Measurements from ENCODE around the gene ITGAX. TPM values are rescaled to one million over a fixed set of nuclear protein-coding genes. Genes with fewer than 3 reads are reported as not detected.

The ITGAX gene
- total and polyA plus RNA-seq, 10 of the 15 experiments (the other 5 are each of a cell fraction or from before 2014, with no cell fraction given), result 1.6 to 37.9 (median 17.9) TPM

DNA sequence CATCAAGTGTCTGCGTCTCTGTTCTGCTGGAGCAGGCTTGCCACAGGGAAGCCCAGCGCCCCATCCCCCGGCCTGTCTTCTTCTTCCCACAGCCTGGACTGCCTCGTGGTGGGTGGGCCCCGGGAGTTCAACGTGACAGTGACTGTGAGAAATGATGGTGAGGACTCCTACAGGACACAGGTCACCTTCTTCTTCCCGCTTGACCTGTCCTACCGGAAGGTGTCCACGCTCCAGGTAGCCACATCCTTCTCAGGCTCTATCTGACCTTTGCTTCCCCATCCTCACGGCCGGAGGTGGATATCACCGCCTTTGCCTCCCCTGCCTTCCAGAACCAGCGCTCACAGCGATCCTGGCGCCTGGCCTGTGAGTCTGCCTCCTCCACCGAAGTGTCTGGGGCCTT, 29.8 kb upstream of the ITGAX start:
- Histone ChIP-seq H3K4me1 (ENCODE audit: control insufficient read depth, insufficient read depth, low read length) (peaks cover 3% of the 10 kb centered on the region; the same call in 1 of the 2 replicates), H3K79me2 (ENCODE audit: control insufficient read depth, insufficient read depth, low read length) (no peaks in the 10 kb centered on the region), H3K27ac (ENCODE audit: control insufficient read depth, insufficient read depth) (no peak overlapping the region), H3K9me3 (replicated peaks; ENCODE audit: control insufficient read depth, insufficient read depth, low read length) (peaks cover 10% of the 10 kb centered on the region; the same call in 2 of the 3 replicates), H2AFZ (ENCODE audit: control insufficient read depth, low read depth, low read length) (no peak overlapping the region), H3K27me3 (replicated peaks in 1 of 2; ENCODE audit: control insufficient read depth in 2 of 2, insufficient read depth in 2 of 2, low read length in 1 of 2) (no peaks in the 10 kb centered on the region; a peak in 1 of 4 replicates), H3K9ac (ENCODE audit: control insufficient read depth, insufficient read depth, low read length) (no peak overlapping the region), H3K36me3 (ENCODE audit: control insufficient read depth in 2 of 2, insufficient read depth in 2 of 2, low read length in 1 of 2) (no peaks in the 10 kb centered on the region; a peak in 1 of 4 replicates), H3K4me3 (no peak overlapping the region), H4K20me1 (ENCODE audit: control insufficient read depth, insufficient read depth) (no peaks in the 10 kb centered on the region), H3K4me2 (ENCODE audit: control insufficient read depth, insufficient read depth) (no peak overlapping the region)
- POLR2A ChIA-PET, result no interaction called here
- SMC1A ChIA-PET (ENCODE audit: uncharacterized antibody, unreplicated experiment), result no interaction called here
- in situ Hi-C loops (cut with MboI), result no loop called here
- 61% methylated on average over 16 of the region's 16 CpGs for WGBS (ENCODE audit: insufficient coverage, insufficient replicate concordance, low lambda C conversion rate, missing lambda C conversion rate)
- CTCF ChIA-PET, result no interaction called here
- no peak for DNase-seq (ENCODE audit: low read depth, low spot score)
- intact Hi-C loops (cut with micrococcal nuclease; ENCODE audit: unreplicated experiment), result no loop called here
- RAD21 ChIA-PET (ENCODE audit: unreplicated experiment), result no interaction called here
- FAIRE-seq, result no peak
- no peak for ATAC-seq
- no TSS peak for BruUV-seq (replicated peaks)
- TF ChIP-seq RUNX3 (IDR thresholded peaks at IDR 0.05; ENCODE audit: low read length) (no peak), LARP7 (IDR thresholded peaks at IDR 0.05) (no peak)

DNA sequence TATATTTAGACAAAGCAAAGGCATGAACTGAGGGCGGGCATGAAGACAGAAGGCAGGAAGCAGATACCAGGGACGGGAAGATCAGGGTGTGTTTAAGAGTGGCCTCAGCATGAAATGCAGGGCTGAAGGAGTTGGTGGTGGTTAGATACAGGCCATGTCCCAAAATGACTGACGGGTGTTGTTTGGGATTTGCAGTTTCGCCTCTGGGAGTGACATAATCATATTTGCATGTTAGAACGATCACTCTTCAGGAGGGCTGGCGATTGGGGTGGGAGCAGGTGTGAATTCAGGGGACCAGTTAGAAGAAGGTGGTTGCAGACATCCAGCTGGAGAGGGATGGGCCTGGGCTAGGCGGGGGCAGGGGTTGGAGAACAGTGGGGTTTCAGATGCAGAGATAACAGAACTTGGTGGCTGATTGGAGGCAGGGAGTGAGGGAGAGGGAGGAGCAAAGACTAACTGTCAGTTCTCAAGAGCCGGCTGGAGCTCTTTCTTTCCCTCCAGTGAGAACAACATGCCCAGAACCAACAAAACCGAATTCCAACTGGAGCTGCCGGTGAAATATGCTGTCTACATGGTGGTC, 27.2 kb upstream of the ITGAX start:
- POLR2A ChIA-PET, result interaction anchor here (1.0 kb wide), 1 partner anchor 186 kb away, joined by 3 read pairs; no protein-coding TSS in a partner anchor
- Histone ChIP-seq H3K27me3 (replicated peaks in 1 of 2; ENCODE audit: control insufficient read depth in 2 of 2, insufficient read depth in 2 of 2, low read length in 1 of 2) (no peaks in the 10 kb centered on the region), H4K20me1 (ENCODE audit: control insufficient read depth, insufficient read depth) (no peaks in the 10 kb centered on the region), H3K36me3 (ENCODE audit: control insufficient read depth in 2 of 2, insufficient read depth in 2 of 2, low read length in 1 of 2) (no peaks in the 10 kb centered on the region), H2AFZ (ENCODE audit: control insufficient read depth, low read depth, low read length) (no peak overlapping the region), H3K27ac (ENCODE audit: control insufficient read depth, insufficient read depth) (no peak overlapping the region), H3K4me1 (ENCODE audit: control insufficient read depth, insufficient read depth, low read length) (peaks cover 3% of the 10 kb centered on the region; the same call in 1 of the 2 replicates), H3K4me3 (no peak overlapping the region), H3K9me3 (replicated peaks; ENCODE audit: control insufficient read depth, insufficient read depth, low read length) (no peaks in the 10 kb centered on the region), H3K9ac (ENCODE audit: control insufficient read depth, insufficient read depth, low read length) (no peak overlapping the region), H3K4me2 (ENCODE audit: control insufficient read depth, insufficient read depth) (no peak overlapping the region), H3K79me2 (ENCODE audit: control insufficient read depth, insufficient read depth, low read length) (no peaks in the 10 kb centered on the region)
- SMC1A ChIA-PET (ENCODE audit: uncharacterized antibody, unreplicated experiment), result no interaction called here
- no TSS peak for BruUV-seq (replicated peaks)
- RAD21 ChIA-PET (ENCODE audit: unreplicated experiment), result interaction anchor here (0.6 kb wide), 1 partner anchor 154 kb away, joined by 3 read pairs; no protein-coding TSS in a partner anchor
- CTCF ChIA-PET, result interaction anchor here (0.6 to 0.9 kb wide), 3 partner anchors 48 to 228 kb away, joined by 3 to 5 read pairs (median 3); no protein-coding TSS in a partner anchor
- FAIRE-seq (no peak), ATAC-seq (peak; percentile 59), DNase-seq (ENCODE audit: low read depth, low spot score) (no peak)
- intact Hi-C loops (cut with micrococcal nuclease; ENCODE audit: unreplicated experiment), result no loop called here
- in situ Hi-C loops (cut with MboI), result no loop called here
- 36% methylated on average over 10 of the region's 10 CpGs for WGBS (ENCODE audit: insufficient coverage, insufficient replicate concordance, low lambda C conversion rate, missing lambda C conversion rate)
- TF ChIP-seq MEF2B (IDR thresholded peaks at IDR 0.05; ENCODE audit: partially characterized antibody, poor library complexity, severe bottlenecking) (no peak), PKNOX1 (IDR thresholded peaks at IDR 0.05) (peak; percentile 27; the same call in 1 of the 2 replicates), FOXK2 (IDR thresholded peaks at IDR 0.05) (no peak)
- TF ChIP-seq, protein P1, sequence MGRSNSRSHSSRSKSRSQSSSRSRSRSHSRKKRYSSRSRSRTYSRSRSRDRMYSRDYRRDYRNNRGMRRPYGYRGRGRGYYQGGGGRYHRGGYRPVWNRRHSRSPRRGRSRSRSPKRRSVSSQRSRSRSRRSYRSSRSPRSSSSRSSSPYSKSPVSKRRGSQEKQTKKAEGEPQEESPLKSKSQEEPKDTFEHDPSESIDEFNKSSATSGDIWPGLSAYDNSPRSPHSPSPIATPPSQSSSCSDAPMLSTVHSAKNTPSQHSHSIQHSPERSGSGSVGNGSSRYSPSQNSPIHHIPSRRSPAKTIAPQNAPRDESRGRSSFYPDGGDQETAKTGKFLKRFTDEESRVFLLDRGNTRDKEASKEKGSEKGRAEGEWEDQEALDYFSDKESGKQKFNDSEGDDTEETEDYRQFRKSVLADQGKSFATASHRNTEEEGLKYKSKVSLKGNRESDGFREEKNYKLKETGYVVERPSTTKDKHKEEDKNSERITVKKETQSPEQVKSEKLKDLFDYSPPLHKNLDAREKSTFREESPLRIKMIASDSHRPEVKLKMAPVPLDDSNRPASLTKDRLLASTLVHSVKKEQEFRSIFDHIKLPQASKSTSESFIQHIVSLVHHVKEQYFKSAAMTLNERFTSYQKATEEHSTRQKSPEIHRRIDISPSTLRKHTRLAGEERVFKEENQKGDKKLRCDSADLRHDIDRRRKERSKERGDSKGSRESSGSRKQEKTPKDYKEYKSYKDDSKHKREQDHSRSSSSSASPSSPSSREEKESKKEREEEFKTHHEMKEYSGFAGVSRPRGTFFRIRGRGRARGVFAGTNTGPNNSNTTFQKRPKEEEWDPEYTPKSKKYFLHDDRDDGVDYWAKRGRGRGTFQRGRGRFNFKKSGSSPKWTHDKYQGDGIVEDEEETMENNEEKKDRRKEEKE (IDR thresholded peaks at IDR 0.05), result no peak

Measured in GM12878 (cell line).